IPS-NIHi11 (cell line): Measurements from ENCODE around the gene MADCAM1.
A peak's percentile ranks its signal among the peaks of the same experiment; 100 is the strongest.
"Not testable (repeated sequence)": the region's sequence is repeated elsewhere in the genome, so short reads cannot be mapped to it uniquely, and the experiment has no call there.

Experiments
- DNase-seq: peaks from one replicate; pipeline ENCODE4 v3.0.0; 2012; ENCODE audit warnings: mixed read lengths, low spot score

Gene MADCAM1

DNA sequence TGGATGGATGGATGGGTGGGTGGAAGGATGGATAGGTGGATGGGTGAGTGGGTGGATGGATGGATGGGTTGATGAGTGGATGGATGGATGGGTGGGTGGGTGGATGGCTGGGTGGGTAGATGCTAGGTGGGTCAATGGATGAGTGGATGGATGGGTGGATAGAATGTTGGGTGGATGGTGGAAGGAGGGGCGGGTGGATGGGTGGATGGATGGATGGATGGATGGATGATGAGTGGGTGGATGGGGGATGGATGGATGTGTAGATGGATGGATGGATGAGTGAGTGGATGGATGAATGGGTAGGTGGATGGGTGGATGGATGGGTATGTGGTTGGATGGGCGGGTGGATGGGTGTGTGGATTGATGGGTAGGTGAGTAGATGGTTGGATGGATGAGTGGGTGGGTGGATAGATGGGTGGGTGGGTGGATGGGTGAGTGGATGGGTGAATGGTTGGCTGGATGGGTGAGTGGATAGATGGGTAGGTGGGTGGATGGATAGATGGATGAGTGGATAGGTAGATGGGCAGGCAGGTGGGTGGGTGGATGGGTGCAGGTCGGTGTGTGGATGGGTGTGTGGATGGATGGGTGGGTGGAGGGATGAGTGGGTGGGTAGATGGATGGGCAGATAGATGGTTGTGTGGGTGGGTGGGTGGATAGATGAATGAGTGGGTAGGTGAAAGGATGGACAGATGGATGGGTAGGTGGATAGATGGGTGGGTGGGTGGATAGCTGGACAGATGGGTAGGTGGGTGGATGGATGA lies 31.1 kb upstream of the MADCAM1 start:
- DNase-seq, result no peak

DNA sequence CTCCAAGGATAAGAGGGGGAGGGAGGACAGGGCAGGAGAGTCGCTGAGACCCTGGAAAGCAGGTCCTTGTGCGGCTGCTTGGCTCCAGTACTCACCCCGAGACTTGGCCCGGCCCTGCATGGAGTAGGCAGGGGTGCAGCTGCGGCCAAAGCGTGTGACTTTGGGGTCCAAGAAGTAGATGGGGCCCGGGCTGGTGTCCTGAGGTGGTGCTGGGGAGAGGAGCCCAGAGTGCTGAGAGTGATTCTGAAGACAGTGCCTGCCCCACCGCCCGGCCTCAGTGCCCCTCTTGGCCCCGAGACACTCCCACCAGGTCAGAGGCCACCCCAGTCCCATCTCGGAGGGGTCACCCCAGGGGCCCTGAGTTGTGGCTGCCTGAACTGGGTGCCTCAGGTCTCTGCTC lies 28.7 kb upstream of the MADCAM1 start:
- DNase-seq, result no peak

DNA sequence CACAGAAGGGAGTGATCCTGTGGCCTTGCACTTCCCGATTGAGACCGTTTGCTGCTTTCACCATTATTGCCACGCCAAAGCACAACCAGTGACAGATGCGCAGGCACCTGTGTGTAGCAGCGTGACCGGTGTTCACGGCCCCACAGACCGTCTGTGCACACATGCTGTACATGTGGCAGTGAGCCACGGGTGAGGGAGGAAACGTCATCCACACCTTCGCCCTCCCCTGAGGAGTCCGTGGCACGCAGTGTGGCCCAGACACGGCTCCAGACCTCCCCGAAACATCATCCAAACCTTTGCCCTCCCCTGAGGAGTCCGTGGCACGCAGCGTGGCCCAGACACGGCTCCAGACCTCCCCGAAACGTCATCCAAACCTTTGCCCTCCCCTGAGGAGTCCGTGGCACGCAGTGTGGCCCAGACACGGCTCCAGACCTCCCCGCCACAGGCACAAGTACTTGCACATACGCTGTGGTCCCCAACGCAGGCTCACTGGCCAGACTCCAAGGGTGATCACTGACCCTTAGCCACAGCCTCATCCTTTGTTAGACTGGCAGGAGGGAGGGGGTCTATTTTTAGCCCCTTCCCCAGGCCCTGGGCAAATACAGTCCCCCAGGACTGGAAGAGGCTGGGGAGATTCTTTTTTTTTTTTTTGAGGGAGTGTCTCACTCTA lies 27.6 kb upstream of the MADCAM1 start:
- DNase-seq, result no peak

DNA sequence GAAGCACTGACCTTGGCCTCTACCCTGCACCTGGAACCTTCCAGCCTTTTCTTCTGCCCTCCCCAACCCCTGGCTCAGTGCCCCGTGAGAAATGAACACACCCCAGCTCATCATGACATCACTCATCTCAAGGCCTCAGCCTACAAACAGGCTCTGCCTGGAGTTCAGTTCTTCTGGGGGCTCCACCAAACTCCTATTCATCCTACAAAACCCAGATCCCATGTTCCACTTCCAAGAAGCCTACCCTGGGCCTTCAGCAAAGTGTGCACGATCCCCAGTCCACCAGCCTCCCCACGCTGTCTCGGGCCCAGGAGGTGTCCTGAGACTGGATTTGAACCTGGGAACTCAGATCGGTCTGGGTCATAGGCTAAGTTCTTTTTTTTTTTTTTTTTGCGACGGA lies 26.5 kb upstream of the MADCAM1 start:
- DNase-seq, result no peak

DNA sequence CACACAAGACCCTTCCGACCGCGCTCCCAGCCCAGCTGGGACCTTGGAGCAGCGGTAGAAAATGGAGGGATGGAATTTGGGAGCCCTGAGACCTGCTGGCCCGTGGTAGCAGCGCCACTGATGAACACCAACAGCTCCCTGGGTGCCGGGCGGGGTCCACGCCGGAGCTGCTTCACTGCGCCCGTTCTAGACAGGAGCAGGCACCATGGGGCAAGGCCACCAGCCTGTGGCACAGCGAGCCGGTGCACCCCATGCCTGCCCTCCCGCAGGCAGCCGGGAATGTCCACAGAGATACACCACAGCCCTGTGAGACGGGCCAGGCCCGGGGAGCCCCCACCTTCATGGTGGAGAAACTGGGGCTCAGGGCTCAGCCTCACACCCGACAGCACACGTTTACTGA lies 25.6 kb upstream of the MADCAM1 start:
- no peak for DNase-seq

DNA sequence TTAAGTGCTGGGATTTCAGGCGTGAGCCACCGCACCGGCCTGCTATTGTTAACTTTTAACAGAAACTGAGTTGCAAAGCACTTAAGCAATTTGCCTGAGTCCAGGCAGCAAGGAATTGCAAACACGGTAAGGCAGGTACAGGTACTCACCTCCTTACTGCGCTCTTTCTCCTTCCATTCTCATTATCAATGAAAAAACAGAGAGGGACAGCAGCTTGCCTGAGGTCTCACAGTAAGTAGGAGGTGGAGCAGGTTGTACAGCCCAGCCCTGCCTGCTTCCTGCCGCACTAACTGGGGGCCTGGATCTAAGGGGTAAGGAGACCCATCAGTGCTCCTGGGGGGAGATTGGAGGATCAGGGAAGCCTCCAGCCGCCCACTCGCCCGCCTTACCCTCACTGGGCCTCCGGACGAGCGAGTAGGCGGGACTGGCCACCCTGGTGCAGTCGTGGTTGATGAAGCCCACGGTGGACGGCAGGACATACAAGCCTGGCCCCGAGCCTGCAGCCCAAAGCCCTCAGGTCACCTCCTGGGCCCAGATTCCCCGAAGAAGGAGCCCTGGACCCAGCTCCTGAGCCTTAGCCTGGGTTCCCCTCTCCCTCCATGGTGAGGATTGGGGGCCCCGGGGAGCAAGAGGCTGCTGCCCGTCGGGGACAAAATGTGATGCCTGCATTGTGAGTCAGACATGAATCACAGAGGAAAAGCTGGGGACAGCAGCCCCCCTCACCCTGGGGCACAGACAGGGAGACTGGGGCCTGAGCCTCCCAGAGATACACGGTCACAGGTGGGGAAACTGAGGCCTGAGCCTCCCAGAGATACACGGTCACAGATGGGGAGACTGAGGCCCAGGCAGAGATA lies 24.1 kb upstream of the MADCAM1 start:
- DNase-seq, result no peak

DNA sequence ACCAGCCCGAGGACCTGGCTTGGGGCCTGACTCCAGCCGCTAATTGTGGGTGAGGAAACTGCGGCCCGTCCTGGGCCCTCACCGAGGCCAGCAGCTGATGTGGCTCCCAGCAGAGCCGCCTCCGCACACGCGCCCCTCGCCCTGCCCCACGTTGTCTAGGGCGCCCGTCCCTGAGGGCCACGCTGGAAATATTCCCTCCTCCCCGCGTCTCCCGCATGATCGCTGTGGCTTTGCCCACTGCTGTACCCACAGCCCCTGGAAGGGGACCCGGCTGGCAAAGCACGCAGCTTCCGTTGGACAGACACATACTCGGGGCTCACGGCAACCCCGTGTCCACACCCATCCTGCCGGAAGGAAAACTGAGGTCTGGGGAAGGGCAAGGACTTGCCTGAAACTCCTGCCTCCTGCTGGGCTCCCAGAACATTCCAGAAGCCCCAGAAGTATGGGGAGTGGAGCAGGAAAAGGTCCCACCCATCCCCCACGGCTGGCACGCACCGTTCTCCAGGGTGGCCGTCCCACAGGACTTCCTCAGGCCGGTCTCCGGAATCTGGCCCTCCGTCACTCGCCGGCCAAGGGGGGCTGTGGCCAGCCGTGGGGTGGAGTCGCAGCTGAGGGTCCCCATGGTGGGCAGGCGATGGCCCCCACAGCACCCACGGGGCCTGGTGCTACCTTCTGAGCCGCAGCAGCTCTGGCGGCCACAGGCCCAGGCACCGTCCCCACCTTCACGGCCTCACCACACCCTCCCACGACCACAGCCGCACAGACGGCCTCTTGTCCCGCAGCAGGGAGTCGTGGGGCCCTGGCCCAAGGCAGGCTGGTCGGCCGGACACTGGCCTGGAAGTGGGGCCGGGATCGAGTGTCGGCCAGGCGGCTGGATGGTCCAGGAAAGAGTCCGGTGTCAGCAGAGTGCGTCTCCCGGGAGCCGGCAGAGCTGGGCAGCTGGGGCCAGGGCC lies 21.9 kb upstream of the MADCAM1 start:
- no peak for DNase-seq

DNA sequence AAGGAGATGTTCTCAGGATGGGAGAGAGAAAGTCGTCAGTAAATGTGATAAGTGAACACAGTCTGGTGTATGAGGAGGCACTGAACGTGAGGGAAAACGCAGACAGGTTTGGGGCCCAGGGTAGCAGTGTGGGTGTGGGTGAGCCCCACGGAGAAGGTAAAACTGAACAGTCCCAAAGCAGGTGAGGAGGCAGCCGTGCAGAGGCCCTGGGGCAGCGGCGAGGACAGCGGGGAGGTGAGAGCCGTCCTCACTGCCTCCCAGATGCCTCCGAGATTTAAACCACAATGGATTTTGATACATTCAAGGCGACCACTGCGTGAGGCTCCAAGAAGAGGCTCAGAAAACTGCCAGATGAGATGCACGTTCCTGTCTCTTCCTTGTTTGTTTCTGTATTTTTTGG lies 20.9 kb upstream of the MADCAM1 start:
- no peak for DNase-seq

DNA sequence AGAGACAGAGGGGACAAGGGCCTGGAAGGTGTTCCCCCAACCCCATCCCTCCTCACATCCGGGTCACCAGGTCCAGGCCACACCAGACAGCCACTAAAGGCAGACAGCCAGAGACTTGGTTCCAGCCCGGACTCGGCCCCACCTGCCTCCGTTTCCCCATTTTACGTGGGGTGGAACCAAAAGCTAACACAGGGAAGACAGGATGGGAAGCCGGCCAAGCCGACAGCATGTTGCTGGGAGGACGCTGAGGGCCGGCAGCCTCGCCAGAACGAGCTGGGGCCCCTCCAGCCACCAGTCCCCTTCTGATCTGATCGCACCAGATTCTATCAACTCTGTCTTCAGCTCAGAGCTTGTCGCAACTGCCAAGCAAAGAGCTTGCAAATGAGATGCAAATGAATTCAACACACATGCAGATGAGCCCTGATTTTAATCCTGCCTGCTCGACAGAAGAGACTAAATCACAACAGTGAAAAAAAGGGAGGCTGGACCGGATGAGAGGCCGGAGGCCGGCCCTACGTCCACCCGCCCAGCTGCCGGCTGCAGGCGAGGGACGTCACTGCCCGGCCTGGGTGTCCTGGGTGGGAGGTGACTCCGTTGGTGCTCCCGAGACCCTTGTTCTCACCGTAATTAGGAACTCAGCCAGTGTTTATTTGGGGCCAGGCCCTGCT lies 17.9 kb upstream of the MADCAM1 start:
- no peak for DNase-seq

DNA sequence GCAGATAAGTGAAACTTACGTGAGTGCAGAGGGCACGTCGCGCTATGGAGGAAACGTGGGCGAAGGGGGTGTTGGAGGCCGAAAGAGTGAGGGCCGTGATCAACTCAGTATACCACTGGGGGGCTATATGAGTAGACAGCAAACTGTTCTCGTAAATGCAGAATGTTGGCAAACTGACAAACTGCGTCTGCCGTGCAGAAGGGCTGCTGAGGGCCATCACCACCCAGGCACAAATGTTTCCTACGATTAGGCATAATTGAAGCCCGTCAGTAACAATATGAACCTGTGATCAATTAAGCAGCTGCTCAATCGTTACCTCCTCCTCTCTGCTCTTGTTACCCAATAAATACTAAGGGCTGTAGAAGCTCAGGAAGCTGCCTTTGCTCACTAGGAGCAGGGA lies 17.3 kb upstream of the MADCAM1 start:
- no peak for DNase-seq

DNA sequence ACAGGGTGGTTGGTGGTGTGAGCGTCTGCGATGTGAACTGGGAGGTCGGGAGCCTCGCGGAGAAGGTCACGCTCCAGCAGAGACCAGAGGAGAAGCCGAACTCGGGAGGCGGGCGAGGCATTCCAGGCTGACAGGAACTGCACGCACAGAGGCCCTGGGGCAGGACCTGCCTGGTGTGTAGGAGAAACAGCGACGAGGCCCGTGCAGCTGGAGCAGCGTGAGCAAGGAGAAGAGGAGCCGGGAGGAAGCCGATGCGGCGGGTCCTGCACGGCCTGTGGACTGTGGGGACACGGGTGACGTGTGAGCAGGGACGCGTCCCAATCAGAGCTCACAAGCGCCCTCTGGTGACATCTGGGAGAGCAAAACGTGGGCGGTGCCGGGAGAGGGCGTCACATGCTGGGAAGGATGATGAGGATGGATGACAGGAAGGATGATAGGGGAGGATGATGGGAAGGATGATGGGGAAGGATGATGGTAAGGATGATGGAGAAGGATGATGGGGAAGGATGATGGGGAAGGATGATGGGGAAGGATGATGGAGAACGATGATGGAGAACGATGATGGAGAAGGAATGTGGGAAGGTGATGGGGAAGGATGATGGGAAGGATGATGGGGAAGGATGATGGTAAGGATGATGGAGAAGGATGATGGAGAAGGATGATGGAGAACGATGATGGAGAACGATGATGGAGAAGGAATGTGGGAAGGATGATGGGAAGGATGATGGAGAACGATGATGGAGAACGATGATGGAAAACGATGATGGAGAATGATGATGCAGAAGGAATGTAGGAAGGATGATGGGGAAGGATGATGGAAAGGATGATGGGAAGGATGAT lies 16.1 kb upstream of the MADCAM1 start:
- peak; percentile 86 for DNase-seq

DNA sequence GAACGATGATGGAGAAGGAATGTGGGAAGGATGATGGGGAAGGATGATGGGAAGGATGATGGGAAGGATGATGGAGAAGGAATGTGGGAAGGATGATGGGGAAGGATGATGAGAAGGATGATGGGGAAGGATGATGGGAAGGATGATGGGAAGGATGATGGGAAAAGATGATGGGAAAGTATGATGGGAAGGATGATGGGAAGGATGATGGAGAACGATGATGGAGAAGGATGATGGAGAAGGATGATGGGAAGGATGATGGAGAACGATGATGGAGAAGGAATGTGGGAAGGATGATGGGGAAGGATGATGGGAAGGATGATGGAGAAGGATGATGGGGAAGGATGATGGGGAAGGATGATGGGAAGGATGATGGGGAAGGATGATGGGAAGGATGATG lies 15.2 kb upstream of the MADCAM1 start:
- DNase-seq, result not testable (repeated sequence)

DNA sequence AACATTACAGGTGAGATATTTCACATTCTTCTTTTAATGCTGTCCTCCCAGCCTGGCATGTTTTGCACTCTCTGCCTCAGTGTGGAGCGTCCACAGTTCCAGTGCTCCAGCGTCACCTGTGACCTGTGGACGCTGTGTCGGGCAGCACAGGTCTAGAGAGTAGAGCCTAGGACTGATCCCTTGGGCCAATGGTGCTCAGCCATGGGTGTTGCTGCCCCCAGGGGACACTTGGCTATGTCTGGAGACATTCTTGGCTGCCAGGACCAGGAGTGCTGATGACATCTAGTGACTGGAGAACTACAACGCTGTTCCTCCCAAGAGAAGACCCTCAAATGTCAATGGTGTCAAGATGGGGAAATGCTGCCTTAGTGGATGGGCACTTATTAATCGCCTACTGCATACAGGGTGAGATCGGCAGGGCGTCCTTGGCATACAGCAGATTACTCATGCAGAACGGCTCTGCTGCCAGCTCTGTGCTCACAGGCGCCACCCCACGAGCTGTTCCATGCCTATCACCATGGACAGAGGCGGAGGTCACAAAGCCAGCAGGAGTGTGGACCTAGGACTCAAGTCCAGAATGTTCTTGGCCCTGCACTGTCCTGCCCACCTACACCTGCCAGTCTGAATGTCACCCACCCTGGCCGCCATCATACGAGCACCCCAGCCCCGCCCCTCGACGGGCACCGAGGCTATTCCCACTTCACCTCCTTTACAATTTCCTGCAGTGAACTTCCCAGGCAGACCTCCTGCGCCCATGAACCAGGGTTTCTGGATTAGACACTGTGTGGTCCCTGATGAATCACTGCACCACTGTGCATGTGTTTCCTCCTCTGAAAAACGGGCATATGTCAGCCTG lies 13.9 kb upstream of the MADCAM1 start:
- peak; percentile 45 for DNase-seq

DNA sequence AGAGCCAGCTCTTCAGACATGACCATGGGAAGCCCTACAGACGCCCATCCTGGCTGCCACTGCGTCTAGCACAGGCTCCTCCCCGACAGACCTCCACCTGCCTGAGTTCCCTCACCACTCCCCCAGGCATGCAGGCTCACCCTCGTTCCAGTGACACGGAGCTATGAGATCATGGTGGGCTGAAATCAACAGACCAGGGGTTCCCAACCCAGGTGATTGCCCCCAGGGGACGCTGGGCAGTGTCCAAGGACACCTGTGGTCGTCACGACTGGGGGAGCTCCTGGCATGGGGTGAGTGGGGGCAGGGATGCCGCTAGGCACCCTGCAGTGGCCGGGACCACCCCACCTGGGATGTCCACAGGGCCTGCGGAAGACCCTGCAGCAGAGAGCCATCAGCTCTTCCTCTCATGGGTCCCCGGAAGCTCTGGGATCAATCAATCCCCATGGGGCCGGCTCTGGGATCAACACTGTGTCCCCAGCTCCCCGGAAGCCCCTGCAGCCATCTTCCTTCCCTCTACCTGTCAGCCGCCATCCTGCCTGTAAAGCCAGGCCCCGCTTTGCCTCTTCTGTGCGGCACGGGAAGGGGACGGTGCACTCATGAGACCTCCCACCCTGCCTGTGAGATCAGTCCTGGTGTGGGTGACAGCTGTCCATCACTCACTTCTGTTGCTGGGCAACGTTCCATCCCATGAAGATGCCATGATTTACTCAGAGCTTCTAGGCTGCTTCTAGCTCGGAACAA lies 12.8 kb upstream of the MADCAM1 start:
- DNase-seq, result peak; percentile 2

DNA sequence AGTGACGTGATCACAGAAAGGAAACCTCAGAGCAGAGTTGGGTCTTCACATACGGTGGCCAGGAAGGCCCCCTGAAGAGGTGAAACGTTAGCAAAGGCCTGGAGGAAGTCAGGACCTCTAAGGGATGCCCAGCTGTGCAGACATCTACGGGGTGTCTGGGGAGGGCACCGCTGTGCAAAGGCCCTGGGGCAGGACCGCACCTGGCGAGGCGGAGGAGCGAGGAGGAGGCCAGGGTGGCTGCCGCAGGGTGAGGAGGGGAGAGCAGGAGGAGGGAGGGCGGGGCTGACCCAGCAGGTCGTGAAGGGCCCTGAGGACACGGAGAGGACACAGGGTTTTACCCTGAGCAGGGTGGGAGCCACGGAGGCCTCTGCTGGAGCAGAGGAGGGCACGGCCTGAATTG lies 11.8 kb upstream of the MADCAM1 start:
- DNase-seq, result no peak

DNA sequence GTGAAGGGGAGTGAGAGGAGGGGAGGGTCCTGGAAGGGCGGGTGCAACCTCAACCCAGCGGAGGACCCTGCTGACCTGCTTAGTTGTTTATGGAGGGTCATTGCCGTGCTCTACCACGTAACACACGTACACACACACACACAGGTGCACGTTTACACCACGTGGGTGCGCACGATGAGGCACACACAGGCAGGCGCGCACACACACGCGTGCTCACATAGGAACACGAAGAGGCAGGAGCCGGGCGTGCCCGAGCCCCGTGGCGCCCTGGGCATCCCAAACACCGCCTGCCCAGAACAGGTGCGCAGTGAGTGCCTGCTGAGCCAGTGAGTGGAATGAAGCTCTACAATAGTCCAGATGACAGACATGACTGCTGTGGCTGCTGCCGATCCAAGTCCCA lies 11.2 kb upstream of the MADCAM1 start:
- no peak for DNase-seq

DNA sequence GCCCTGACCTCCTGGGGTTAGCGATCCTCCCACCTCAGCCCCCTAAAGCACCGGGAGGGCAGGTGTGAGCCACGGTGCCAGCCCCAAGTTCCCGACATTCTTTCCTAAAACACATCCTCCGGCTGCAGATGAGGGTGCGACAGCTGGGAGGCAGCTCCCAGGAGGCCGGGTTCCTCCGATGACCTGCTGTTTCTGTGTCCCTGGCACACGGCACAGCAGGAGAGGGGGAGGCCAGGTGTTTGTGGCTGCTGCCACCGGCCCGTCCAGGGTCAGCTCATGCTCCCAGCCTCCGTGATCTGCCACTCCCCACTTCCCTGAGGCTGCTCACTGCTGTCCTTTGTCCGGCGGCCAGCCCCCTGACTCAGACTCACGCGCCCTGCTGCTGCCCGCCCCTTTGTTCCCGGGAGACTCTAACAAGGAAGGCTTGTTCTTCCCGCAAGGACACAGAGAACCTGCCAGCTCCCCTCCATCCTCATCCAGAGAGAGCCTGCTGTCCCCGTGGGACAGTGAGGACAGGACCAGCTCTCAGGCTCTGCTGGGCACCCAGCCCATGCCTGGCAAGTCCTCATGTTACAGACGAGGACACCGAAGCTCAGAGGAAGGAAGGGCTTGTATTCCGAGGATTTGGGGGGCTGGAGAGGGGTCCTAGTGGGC lies 10.6 kb upstream of the MADCAM1 start:
- peak; percentile 37 for DNase-seq
